Umbilical cord (tissue), 2 donors: ENCODE data around the gene CCDC146. TPM values are rescaled to one million over a fixed set of nuclear protein-coding genes. Genes with fewer than 3 reads are reported as not detected.
"Not testable (repeated sequence)": the region's sequence is repeated elsewhere in the genome, so short reads cannot be mapped to it uniquely, and the experiment has no call there.

Experiments
- DNase-seq: peaks from one replicate; pipeline ENCODE4 v3.0.0-alpha.2; 2015; ENCODE audit warnings: low spot score
- total RNA-seq: library from RNA; depleted of rRNA; stranded (reverse); fragments of >200 nt; gene quantifications from one replicate; pipeline ENCODE4 v1.2.3, GENCODE V29; 2014; ENCODE audit warnings: low replicate concordance; ENCODE audit not compliant: insufficient read depth

Gene CCDC146
- total RNA-seq, 1 donor from 2014 or later = 16.6 TPM

GRCh38 chr7:77329466-77330168, 207.2 kb downstream of the CCDC146 start:
- DNase-seq = no peak

- DNase-seq = no peak
These were observed 207.9 kb downstream of the CCDC146 start for GRCh38 chr7:77330169-77330882.

- peak; percentile 94 for DNase-seq
These were observed 209.7 kb downstream of the CCDC146 start for GRCh38 chr7:77331938-77332695.

- not testable (repeated sequence) for DNase-seq
These were observed 211.6 kb downstream of the CCDC146 start for GRCh38 chr7:77334039-77334438.

GRCh38 chr7:77335581-77335980, 213.2 kb downstream of the CCDC146 start:
- peak; percentile 56 for DNase-seq

- DNase-seq = no peak
These were observed 215.1 kb downstream of the CCDC146 start for GRCh38 chr7:77337456-77337990.

- no peak for DNase-seq
These were observed 215.8 kb downstream of the CCDC146 start for GRCh38 chr7:77338260-77338659.

GRCh38 chr7:77338883-77339629, 216.6 kb downstream of the CCDC146 start:
- no peak for DNase-seq

GRCh38 chr7:77339726-77340125, 217.3 kb downstream of the CCDC146 start:
- DNase-seq = no peak

Other genes starting within 250 kb of the CCDC146 start
- gene SPDYE17, start 90.3 kb upstream of the CCDC146 start, total RNA-seq = not detected
- gene SPDYE18, start 60.1 kb upstream of the CCDC146 start, total RNA-seq = not detected
- gene FGL2, start 77.2 kb downstream of the CCDC146 start, total RNA-seq = 45.5 TPM